H1 (cell line): ENCODE data around the gene MAP7D2.

Experiments
- CEBPB ChIP-seq: IDR thresholded peaks from 2 replicates; pipeline ENCODE4 v1.6.1; 2012; ENCODE audit warnings: low read depth, low read length
- CTCF ChIP-seq, 3 experiments: IDR thresholded peaks; 1 replicate in 2 of 3; 2 replicates in 1 of 3; pipeline versions ENCODE4 v1.5.1 to v1.6.1; 2011; ENCODE audit warnings: low read length in 3 of 3, mild to moderate bottlenecking in 3 of 3, inconsistent platforms in 2 of 3, low read depth in 1 of 3, moderate library complexity in 1 of 3; ENCODE audit not compliant: insufficient read depth in 1 of 3; ENCODE audit errors: control extremely low read depth in 1 of 3
- POLR2A ChIP-seq, 2 experiments: IDR thresholded peaks; 1 replicate in 1 of 2; 2 replicates in 1 of 2; pipeline ENCODE4 v1.6.1; 2011; ENCODE audit warnings: low read depth in 2 of 2, low read length in 2 of 2, mild to moderate bottlenecking in 2 of 2; ENCODE audit errors: control extremely low read depth in 1 of 2

- TF ChIP-seq CEBPB (no peak), POLR2A (IDR thresholded peaks at IDR 0.05; ENCODE audit: control extremely low read depth in 1 of 2, low read depth in 2 of 2, low read length in 2 of 2) (no peak), CTCF (IDR thresholded peaks at IDR 0.05; ENCODE audit: control extremely low read depth in 1 of 3, insufficient read depth in 1 of 3, low read depth in 1 of 3, low read length in 3 of 3) (no peak)
These were observed 108.6 kb downstream of the MAP7D2 start for GRCh38 chrX:20007962-20008622.
